ENCODE data around the gene HOXB3. TPM values are rescaled to one million over a fixed set of nuclear protein-coding genes. Genes with fewer than 3 reads are reported as not detected.

The HOXB3 gene
- 10 to 100 TPM in 1 of 2 experiments, 1 to 10 TPM in 1; 8.2 to 10.3 TPM for total RNA-seq

GRCh38 chr17:48589831-48590606 is at the start of gene HOXB3:
HOXB3 (minus strand) TSS chr17:48590241; CDS start chr17:48552474, 37,767 bp downstream.
- POLR2A ChIA-PET = no interaction called here
- Mint-ChIP-seq H3K27me3 (ENCODE audit: low read depth) (peaks cover 71% of the 10 kb centered on the region), H3K4me1 (ENCODE audit: low read depth) (peaks cover 48% of the 10 kb centered on the region), H3K9me3 (ENCODE audit: insufficient read depth) (no peaks in the 10 kb centered on the region), H3K4me3 (no peak within 1 kb of the TSS), H3K27ac (no peak within 1 kb of the TSS), H3K36me3 (ENCODE audit: low read depth) (no peaks in the 10 kb centered on the region)
- no peak for ATAC-seq
- DNase-seq = no peak
- CTCF ChIA-PET = interaction anchor here (1.0 to 4.1 kb wide), 4 partner anchors 90 to 327 kb away, joined by 4 to 25 read pairs (median 6); no protein-coding TSS in a partner anchor

DNA sequence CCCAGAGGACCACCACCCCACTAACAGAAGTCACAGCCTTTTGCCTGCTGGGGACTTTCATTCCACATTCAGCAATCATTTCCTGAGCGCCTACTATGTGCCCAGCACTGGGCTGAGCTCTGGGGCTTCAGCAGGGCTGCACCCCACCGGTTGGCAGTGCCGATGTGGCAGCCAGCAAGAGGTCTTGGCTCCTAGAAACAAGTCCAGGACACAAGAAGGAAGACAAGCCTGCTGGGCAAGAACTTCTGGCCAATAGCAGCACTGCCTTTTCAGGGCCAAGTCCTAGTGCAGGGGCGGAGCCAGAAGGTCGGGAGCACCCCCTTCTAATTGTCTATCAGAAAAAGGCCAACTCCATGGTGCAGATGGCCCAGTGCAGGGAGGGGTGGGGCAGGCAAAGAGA is 49.1 kb upstream of the HOXB3 start:
- Mint-ChIP-seq H3K4me1 (ENCODE audit: low read depth) (peaks cover 13% of the 10 kb centered on the region), H3K36me3 (ENCODE audit: low read depth) (peaks cover 2% of the 10 kb centered on the region), H3K27me3 (ENCODE audit: low read depth) (peaks cover 94% of the 10 kb centered on the region), H3K27ac (no peak overlapping the region), H3K4me3 (no peak overlapping the region), H3K9me3 (ENCODE audit: insufficient read depth) (no peaks in the 10 kb centered on the region)
- ChIA-PET POLR2A (no interaction called here), CTCF (interaction anchor here (2.0 kb wide), 1 partner anchor 21 kb away, joined by 4 read pairs; no protein-coding TSS in a partner anchor)
- ATAC-seq = no peak
- DNase-seq = no peak

DNA sequence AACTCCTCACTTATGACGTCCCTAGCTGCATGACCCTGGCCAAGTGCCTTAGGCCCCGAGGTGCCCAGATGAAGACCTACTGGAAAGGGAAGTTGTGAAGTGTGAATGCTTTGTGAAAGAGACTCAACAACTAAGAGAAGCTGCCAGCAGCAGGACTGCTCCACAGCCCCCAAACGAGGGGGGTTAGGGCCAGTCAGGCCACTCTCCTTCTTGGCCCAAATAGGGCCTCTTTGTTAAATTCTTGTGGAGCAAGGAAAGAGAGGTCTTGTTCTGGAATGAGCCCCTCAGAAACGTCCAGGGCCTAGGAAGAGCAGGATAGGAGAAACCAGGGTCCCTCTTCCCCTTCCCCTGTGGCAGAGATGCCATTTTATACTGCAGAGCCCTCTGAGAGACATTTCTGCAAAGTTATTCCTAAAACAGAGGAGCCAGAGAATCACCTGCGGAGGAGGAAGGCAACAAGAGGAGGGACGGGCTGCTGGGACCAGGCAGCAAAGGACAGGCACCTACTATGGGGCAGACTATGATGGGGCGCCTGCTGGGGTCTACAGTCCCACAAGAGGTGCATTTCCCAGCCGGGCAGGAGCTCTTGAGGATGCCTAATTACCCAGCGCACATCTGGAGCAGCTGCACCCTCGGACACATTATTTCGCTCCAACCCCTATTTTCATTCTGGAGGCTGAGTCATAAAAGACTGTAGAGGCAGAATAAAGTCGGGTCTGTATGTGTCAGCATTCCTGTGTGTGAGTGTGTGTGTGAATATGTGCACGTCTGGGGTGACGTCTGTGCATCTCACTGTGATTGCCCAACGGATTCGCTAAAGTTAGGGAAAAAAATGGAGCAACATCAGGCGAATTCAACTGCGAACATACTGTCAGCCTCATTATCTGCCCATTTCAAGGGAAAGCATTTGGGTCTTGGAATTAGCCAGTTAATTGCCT is 47.6 kb upstream of the HOXB3 start:
- Mint-ChIP-seq H3K36me3 (ENCODE audit: low read depth) (peaks cover 2% of the 10 kb centered on the region), H3K4me1 (ENCODE audit: low read depth) (peaks cover 12% of the 10 kb centered on the region), H3K9me3 (ENCODE audit: insufficient read depth) (no peaks in the 10 kb centered on the region), H3K27ac (no peak overlapping the region), H3K4me3 (no peak overlapping the region), H3K27me3 (ENCODE audit: low read depth) (peaks cover 85% of the 10 kb centered on the region)
- ChIA-PET CTCF (interaction anchor here (0.6 to 4.0 kb wide), 17 partner anchors 9 to 395 kb away, joined by 3 to 34 read pairs (median 6); partner anchors contain the start of genes HOXB5, HOXB9 and PRAC2), POLR2A (interaction anchor here (0.6 to 1.3 kb wide), 2 partner anchors 12 to 372 kb away, joined by 3 to 7 read pairs; partner anchors contain the start of gene HOXB9)
- DNase-seq (no peak), ATAC-seq (no peak)

- ATAC-seq (peak; percentile 90), DNase-seq (peak; percentile 80)
- peaks cover 84% of the 10 kb centered on the region for H3K27me3 Mint-ChIP-seq (ENCODE audit: low read depth)
- CTCF ChIA-PET = interaction anchor here (0.6 to 4.0 kb wide), 32 partner anchors 10 to 706 kb away, joined by 3 to 34 read pairs (median 4); partner anchors contain the start of genes HOXB5, HOXB9 and PRAC2
- peaks cover 14% of the 10 kb centered on the region for H3K4me1 Mint-ChIP-seq (ENCODE audit: low read depth)
- POLR2A ChIA-PET = interaction anchor here (0.6 to 1.3 kb wide), 2 partner anchors 11 to 49 kb away, joined by 3 to 7 read pairs; partner anchors contain the start of gene HOXB9
- H3K27ac Mint-ChIP-seq = no peak overlapping the region
- H3K36me3 Mint-ChIP-seq (ENCODE audit: low read depth) = no peaks in the 10 kb centered on the region
- H3K4me3 Mint-ChIP-seq = peak overlapping the region; percentile 18
- H3K9me3 Mint-ChIP-seq (ENCODE audit: insufficient read depth) = no peaks in the 10 kb centered on the region
Measured at GRCh38 chr17:48636177-48637018, 46.4 kb upstream of the HOXB3 start.

- ATAC-seq = no peak
- no peak for DNase-seq
- Mint-ChIP-seq H3K9me3 (ENCODE audit: insufficient read depth) (no peaks in the 10 kb centered on the region), H3K27me3 (ENCODE audit: low read depth) (peaks cover 83% of the 10 kb centered on the region), H3K4me1 (ENCODE audit: low read depth) (peaks cover 14% of the 10 kb centered on the region), H3K36me3 (ENCODE audit: low read depth) (no peaks in the 10 kb centered on the region), H3K27ac (no peak overlapping the region), H3K4me3 (peak overlapping the region; percentile 4)
- POLR2A ChIA-PET = no interaction called here
- CTCF ChIA-PET = interaction anchor here (1.3 to 4.0 kb wide), 3 partner anchors 8 to 21 kb away, joined by 4 to 34 read pairs (median 19); partner anchors contain the start of gene HOXB9
Measured at GRCh38 chr17:48634493-48635208, 44.6 kb upstream of the HOXB3 start.

DNA sequence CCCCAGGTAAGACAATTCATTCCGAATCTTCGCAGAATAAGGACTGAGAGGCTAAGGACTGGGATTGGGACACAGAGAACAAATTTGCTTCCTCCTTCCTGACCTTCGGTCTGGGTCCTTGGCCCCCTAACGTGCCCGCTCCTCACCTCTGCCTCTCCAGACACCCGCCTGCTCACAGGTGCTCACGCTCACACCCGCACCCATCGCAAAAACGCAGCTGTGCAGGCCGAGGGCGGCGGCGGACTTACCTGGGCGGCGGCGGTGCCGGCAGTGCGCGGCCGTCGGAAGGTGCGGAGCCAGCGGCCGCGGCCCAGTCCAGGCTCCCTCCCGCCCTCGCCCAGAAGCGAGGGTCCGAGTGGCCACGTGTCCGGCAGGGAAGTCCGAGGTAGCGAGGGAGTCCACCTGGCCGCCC is 43.2 kb upstream of the HOXB3 start:
- no peak overlapping the region for H3K27ac Mint-ChIP-seq

DNA sequence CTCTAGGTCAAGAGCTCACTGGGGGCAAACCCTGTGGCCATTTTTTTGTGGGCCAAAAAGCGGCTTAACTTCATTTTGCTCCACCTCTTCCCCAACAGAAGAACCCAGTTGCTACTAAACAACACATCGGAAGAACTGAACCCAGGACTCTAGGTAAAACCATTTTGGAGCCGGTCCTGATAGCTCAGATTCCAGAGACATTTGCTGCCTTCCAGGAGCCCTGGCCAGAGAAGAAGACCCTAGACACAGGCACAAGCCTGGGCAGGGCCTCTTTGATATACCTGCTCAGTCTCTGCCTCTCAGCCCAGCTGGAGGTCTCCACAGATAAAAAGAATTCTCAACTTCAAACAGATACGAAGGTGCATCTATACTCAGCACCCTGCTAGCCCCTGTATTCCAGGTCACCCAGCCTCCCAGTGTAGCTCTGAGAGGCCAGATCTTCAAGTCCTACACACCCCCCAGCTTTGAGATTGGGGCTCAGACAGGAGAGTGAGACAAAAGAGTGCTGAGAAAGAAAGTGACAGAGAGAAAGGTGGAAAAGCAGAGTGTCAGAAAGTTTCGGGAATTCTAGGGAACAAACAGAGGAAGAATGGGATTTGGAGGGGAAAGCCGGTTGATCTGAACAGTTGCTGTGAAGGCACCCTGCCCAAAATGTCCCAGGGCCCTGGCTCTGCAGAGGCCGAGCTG is 42.7 kb upstream of the HOXB3 start:
- Mint-ChIP-seq H3K9me3 (ENCODE audit: insufficient read depth) (no peaks in the 10 kb centered on the region), H3K27me3 (ENCODE audit: low read depth) (peaks cover 85% of the 10 kb centered on the region), H3K27ac (peak overlapping the region; percentile 26), H3K4me1 (ENCODE audit: low read depth) (peaks cover 14% of the 10 kb centered on the region), H3K4me3 (no peak overlapping the region), H3K36me3 (ENCODE audit: low read depth) (no peaks in the 10 kb centered on the region)
- ATAC-seq = no peak
- no peak for DNase-seq
- ChIA-PET POLR2A (interaction anchor here (0.9 kb wide), 1 partner anchor 44 kb away, joined by 3 read pairs; no protein-coding TSS in a partner anchor), CTCF (interaction anchor here (0.8 to 1.7 kb wide), 5 partner anchors 14 to 297 kb away, joined by 4 to 6 read pairs (median 4); no protein-coding TSS in a partner anchor)

More for the DNA sequence above, 43.2 kb upstream of the HOXB3 start:
- CTCF ChIA-PET = interaction anchor here (1.5 to 1.7 kb wide), 2 partner anchors 14 to 38 kb away, joined by 4 to 6 read pairs; no protein-coding TSS in a partner anchor
- Mint-ChIP-seq H3K4me1 (ENCODE audit: low read depth) (peaks cover 14% of the 10 kb centered on the region), H3K9me3 (ENCODE audit: insufficient read depth) (no peaks in the 10 kb centered on the region), H3K4me3 (no peak overlapping the region), H3K36me3 (ENCODE audit: low read depth) (no peaks in the 10 kb centered on the region), H3K27me3 (ENCODE audit: low read depth) (peaks cover 85% of the 10 kb centered on the region)
- ATAC-seq (no peak), DNase-seq (no peak)
- POLR2A ChIA-PET = no interaction called here

DNA sequence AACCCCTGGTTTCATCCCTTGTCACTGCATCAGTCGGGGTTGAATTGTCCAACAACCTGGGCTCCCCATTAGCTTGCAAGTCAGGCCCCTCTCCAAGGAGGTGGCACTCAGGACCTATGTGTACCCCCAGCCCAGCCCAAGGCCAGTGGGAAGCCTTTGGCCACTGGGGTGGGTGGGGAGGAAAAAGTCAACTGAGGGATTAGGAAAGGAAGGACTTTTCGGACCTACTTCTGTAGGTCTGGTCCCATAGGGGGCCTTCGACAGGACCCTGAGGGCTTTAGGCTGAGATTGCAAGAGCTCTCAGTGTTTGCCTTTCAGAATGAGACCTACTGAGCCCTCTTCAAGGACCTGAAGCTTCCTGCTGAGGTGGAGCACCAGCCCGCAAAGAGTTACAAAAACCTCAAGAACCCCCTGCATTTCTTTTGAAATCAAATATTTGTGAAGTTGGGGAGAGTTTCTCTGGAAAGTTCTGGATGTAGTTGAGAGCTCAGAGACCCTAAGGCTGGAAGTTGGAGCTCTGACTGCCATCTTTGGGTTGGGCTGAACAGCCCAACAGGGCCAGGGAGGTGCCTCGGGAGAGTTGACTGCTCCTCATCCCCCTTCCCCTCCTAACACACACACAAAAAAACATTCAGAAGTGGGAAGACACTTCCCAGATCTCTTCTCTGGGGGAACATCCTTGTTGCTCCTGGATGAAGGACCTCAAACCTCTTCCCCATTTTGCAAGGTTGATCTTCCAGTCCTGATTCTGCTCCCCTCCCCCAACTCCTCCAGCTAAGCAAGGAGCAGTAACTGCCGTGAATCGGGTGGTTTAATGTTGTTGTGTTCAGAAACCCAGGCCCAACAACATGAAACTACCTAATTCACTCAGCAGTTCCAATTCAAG is 41.9 kb upstream of the HOXB3 start:
- no peak for ATAC-seq
- H3K27ac Mint-ChIP-seq = peak overlapping the region; percentile 21
- ChIA-PET POLR2A (interaction anchor here (0.9 kb wide), 1 partner anchor 43 kb away, joined by 3 read pairs; no protein-coding TSS in a partner anchor), CTCF (interaction anchor here (0.8 to 1.7 kb wide), 5 partner anchors 13 to 296 kb away, joined by 4 to 6 read pairs (median 4); no protein-coding TSS in a partner anchor)
- H3K4me3 Mint-ChIP-seq = no peak overlapping the region
- H3K4me1 Mint-ChIP-seq (ENCODE audit: low read depth) = peaks cover 16% of the 10 kb centered on the region
- peaks cover 83% of the 10 kb centered on the region for H3K27me3 Mint-ChIP-seq (ENCODE audit: low read depth)
- no peak for DNase-seq
- H3K9me3 Mint-ChIP-seq (ENCODE audit: insufficient read depth) = no peaks in the 10 kb centered on the region
- H3K36me3 Mint-ChIP-seq (ENCODE audit: low read depth) = no peaks in the 10 kb centered on the region

DNA sequence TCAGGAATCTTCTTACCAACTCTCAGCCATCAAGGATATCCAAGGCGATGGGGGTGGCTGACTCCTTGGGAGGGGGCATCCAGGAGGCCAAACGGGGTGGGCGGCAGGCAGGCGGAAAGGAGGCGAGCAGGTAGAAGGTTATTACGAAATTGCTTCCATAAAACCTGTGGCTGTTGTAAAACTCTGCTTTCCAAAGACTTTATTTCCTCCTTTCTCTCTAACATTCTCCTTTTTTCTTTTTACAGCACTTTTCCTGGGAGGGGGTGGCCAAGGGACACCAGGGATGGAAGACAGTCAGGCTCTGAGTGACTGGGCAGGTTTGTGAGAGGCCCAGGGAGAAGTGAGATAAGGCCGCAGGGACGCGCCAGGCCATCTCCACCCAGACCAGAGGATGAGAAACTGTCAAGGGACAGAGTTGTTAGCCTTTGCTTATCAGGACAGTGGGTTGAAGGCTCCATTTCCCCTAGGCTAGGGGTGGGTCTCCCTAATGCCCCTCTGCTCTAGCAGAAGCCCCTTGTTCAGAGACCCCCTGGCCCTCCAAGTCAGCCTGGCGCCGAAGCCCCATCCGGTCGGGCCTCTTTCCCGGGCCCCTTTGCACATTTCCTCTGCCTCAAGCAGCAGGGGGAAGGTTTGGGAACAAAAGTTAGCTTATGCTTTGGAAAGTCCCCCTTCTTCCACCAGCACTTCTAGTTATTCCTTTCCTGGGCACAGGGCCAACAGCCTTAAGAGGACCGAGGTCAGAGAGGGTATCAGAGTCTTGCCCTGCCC is 41.1 kb upstream of the HOXB3 start:
- no peak overlapping the region for H3K27ac Mint-ChIP-seq
- H3K4me1 Mint-ChIP-seq (ENCODE audit: low read depth) = peaks cover 17% of the 10 kb centered on the region
- no peaks in the 10 kb centered on the region for H3K9me3 Mint-ChIP-seq (ENCODE audit: insufficient read depth)
- POLR2A ChIA-PET = no interaction called here
- no peaks in the 10 kb centered on the region for H3K36me3 Mint-ChIP-seq (ENCODE audit: low read depth)
- ATAC-seq (no peak), DNase-seq (no peak)
- H3K4me3 Mint-ChIP-seq = no peak overlapping the region
- H3K27me3 Mint-ChIP-seq (ENCODE audit: low read depth) = peaks cover 83% of the 10 kb centered on the region
- CTCF ChIA-PET = interaction anchor here (1.5 to 1.6 kb wide), 2 partner anchors 48 to 93 kb away, joined by 4 to 5 read pairs; no protein-coding TSS in a partner anchor

Data from activated CD8-positive, alpha-beta T cell treated with anti-CD3 and anti-CD28 coated beads, Interleukin-2, amount 10 ng/mL, durations not matched to agents 7 days and 5 days (primary cell).